Neuronal stem cell (in vitro differentiated cells): Measurements from ENCODE around the gene PLPPR2.
"Not testable (repeated sequence)": the region's sequence is repeated elsewhere in the genome, so short reads cannot be mapped to it uniquely, and the experiment has no call there.

ENCODE experiments used
- DNase-seq: peaks from one replicate; pipeline ENCODE4 v3.0.0-alpha.2; 2013; ENCODE audit warnings: low spot score
- H2AFZ ChIP-seq: one replicate; pipeline ENCODE4 v1.6.1; 2013; ENCODE audit warnings: mild to moderate bottlenecking, low read length, inconsistent platforms
- H2AK5ac ChIP-seq: 2 replicates; pipeline ENCODE4 v1.6.1; 2013; ENCODE audit warnings: low read depth, mild to moderate bottlenecking, inconsistent platforms, low read length, moderate library complexity, mixed read lengths
- H2BK120ac ChIP-seq: 2 replicates; pipeline ENCODE4 v1.6.1; 2013; ENCODE audit warnings: low read depth, mild to moderate bottlenecking, inconsistent platforms, low read length, moderate library complexity, mixed read lengths
- H2BK12ac ChIP-seq: one replicate; pipeline ENCODE4 v1.6.1; 2013; ENCODE audit warnings: low read length, inconsistent platforms
- H2BK15ac ChIP-seq: 2 replicates; pipeline ENCODE4 v1.6.1; 2013; ENCODE audit warnings: mild to moderate bottlenecking, low read length, inconsistent platforms, mixed read lengths
- H2BK5ac ChIP-seq: one replicate; pipeline ENCODE4 v1.6.1; 2013; ENCODE audit warnings: inconsistent platforms, mild to moderate bottlenecking, low read length, moderate library complexity
- H3K14ac ChIP-seq: one replicate; pipeline ENCODE4 v1.6.1; 2013; ENCODE audit warnings: low read length, inconsistent platforms
- H3K18ac ChIP-seq: 2 replicates; pipeline ENCODE4 v1.6.1; 2013; ENCODE audit warnings: low read length, inconsistent platforms
- H3K23ac ChIP-seq: 2 replicates; pipeline ENCODE4 v1.6.1; 2013; ENCODE audit warnings: low read depth, mild to moderate bottlenecking, mixed read lengths, low read length, inconsistent platforms; ENCODE audit not compliant: poor library complexity
- H3K27ac ChIP-seq: replicated peaks from 3 replicates; pipeline ENCODE4 v1.5.1; 2013; ENCODE audit warnings: low read length, inconsistent platforms
- H3K27me3 ChIP-seq, 3 experiments: 2 replicates each; pipeline ENCODE4 v1.6.1; 2013; ENCODE audit warnings: low read length in 3 of 3, mild to moderate bottlenecking in 2 of 3, inconsistent platforms in 1 of 3, low read depth in 1 of 3, mixed read lengths in 1 of 3, moderate library complexity in 1 of 3; ENCODE audit not compliant: control insufficient read depth in 3 of 3, insufficient read depth in 3 of 3
- H3K36me3 ChIP-seq, 2 donors: replicated peaks in 1 of 2; 2 replicates each; pipeline ENCODE4 v1.6.1; 2013; ENCODE audit warnings: low read length in 2 of 2; ENCODE audit not compliant: control insufficient read depth in 2 of 2, insufficient read depth in 2 of 2
- H3K4ac ChIP-seq: 2 replicates; pipeline ENCODE4 v1.6.1; 2013; ENCODE audit warnings: inconsistent platforms, mild to moderate bottlenecking, low read length, moderate library complexity
- H3K4me1 ChIP-seq, 2 donors: 1 replicate in 1 of 2; 2 replicates in 1 of 2; pipeline ENCODE4 v1.6.1; 2013; ENCODE audit warnings: low read length in 2 of 2, low read depth in 1 of 2; ENCODE audit not compliant: control insufficient read depth in 2 of 2, insufficient read depth in 1 of 2
- H3K4me2 ChIP-seq: one replicate; pipeline ENCODE4 v1.6.1; 2013; ENCODE audit warnings: mild to moderate bottlenecking, low read length, inconsistent platforms; ENCODE audit not compliant: insufficient read depth, poor library complexity, severe bottlenecking
- H3K4me3 ChIP-seq, 2 donors: 2 replicates each; pipeline ENCODE4 v1.5.1; 2013; ENCODE audit warnings: low read length in 2 of 2, mild to moderate bottlenecking in 2 of 2, inconsistent platforms in 1 of 2, moderate library complexity in 1 of 2
- H3K79me1 ChIP-seq: one replicate; pipeline ENCODE4 v1.6.1; 2013; ENCODE audit warnings: low read depth, mild to moderate bottlenecking, inconsistent platforms, low read length, moderate library complexity
- H3K9ac ChIP-seq: one replicate; pipeline ENCODE4 v1.6.1; 2013; ENCODE audit warnings: mild to moderate bottlenecking, low read depth, low read length, inconsistent platforms; ENCODE audit not compliant: poor library complexity
- H3K9me3 ChIP-seq, 2 donors: replicated peaks in 1 of 2; 2 replicates each; pipeline versions ENCODE3 to v1.6.1; 2013; ENCODE audit warnings: low read length in 2 of 2, mild to moderate bottlenecking in 2 of 2, inconsistent platforms in 1 of 2, low read depth in 1 of 2, mixed read lengths in 1 of 2, moderate library complexity in 1 of 2; ENCODE audit not compliant: control insufficient read depth in 2 of 2, insufficient read depth in 1 of 2
- H4K8ac ChIP-seq: one replicate; pipeline ENCODE4 v1.6.1; 2013; ENCODE audit warnings: low read depth, mild to moderate bottlenecking, inconsistent platforms, low read length, moderate library complexity
- H4K91ac ChIP-seq: one replicate; pipeline ENCODE4 v1.6.1; 2013; ENCODE audit warnings: low read length, low read depth, mild to moderate bottlenecking, inconsistent platforms; ENCODE audit not compliant: poor library complexity
- WGBS, 2 donors: extraction: QIAGEN DNeasy Blood & Tissue Kit; methylation state at CpG; one replicate each; pipeline ENCODE4 v1.1.7; 2013; ENCODE audit warnings: missing lambda C conversion rate in 2 of 2, mixed read lengths in 1 of 2; ENCODE audit not compliant: insufficient read length in 2 of 2, insufficient replicate concordance in 1 of 2; ENCODE audit errors: extremely low coverage in 2 of 2; 5-methylcytosine and 5-hydroxymethylcytosine counted together

PLPPR2 gene

DNA sequence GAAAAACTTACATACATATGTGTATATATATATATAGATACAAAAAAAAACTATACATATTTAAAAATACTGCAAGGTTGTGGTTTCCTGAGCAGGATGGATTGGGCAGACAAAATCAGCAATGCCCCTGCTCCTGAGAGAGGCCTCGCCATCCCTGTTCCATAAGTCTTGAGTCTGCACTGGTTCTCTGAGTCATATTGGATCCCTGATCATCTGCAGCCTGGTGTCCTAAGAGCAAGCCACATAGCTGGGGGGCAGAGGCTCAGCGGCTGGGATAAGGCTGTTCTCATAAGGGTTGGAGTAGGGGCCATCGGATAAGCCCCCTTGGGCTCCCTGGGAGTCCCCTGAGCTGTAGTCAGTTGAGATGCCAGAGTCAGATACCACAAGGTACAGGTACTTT, 22.5 kb downstream of the PLPPR2 start:
- no peak overlapping the region for H3K27ac ChIP-seq
- H2AFZ ChIP-seq = no peak overlapping the region
- no peak overlapping the region for H3K4me2 ChIP-seq
- H2BK120ac ChIP-seq = no peak overlapping the region
- H3K18ac ChIP-seq = no peak overlapping the region
- H3K36me3 ChIP-seq = peaks cover 0 to 15% of the 10 kb centered on the region in 2 donors
- H3K23ac ChIP-seq = peak overlapping the region; percentile 25
- no peak overlapping the region for H4K8ac ChIP-seq
- no peak overlapping the region for H3K9ac ChIP-seq
- peaks cover 24% of the 10 kb centered on the region in 2 donors for H3K4me1 ChIP-seq
- H3K27me3 ChIP-seq = peaks cover 3 to 9% (median 3%) of the 10 kb centered on the region in 3 experiments
- H4K91ac ChIP-seq = no peak overlapping the region
- H3K4me3 ChIP-seq = no peak overlapping the region
- H3K79me1 ChIP-seq = peaks cover 3% of the 10 kb centered on the region
- no CpG with 5 or more reads among the region's 3 CpGs for WGBS, 2 donors
- DNase-seq = no peak
- H2AK5ac ChIP-seq = peak overlapping the region; percentile 78
- no peak overlapping the region for H2BK5ac ChIP-seq
- no peak overlapping the region for H3K4ac ChIP-seq
- H2BK15ac ChIP-seq = no peak overlapping the region
- H2BK12ac ChIP-seq = no peak overlapping the region
- peaks cover 0 to 1% of the 10 kb centered on the region in 2 donors for H3K9me3 ChIP-seq
- H3K14ac ChIP-seq = peak overlapping the region; percentile 75

GRCh38 chr19:11378319-11379189, 23.3 kb downstream of the PLPPR2 start:
- Histone ChIP-seq H3K14ac (peak overlapping the region; percentile 75), H3K27ac (no peak overlapping the region)
- peak; percentile 39 for DNase-seq

GRCh38 chr19:11379269-11379845, 24.1 kb downstream of the PLPPR2 start:
- H3K9ac ChIP-seq, H2AK5ac ChIP-seq, DNase-seq, H4K91ac ChIP-seq, H3K4me3 ChIP-seq, H3K27ac ChIP-seq, H2BK120ac ChIP-seq, H3K4ac ChIP-seq, H3K9me3 ChIP-seq, H2BK5ac ChIP-seq, H2BK15ac ChIP-seq, H3K18ac ChIP-seq, H2BK12ac ChIP-seq, H3K23ac ChIP-seq, H3K4me2 ChIP-seq, H2AFZ ChIP-seq, H3K79me1 ChIP-seq, H4K8ac ChIP-seq, H3K14ac ChIP-seq: not testable (repeated sequence)
- Histone ChIP-seq H3K27me3 (peaks cover 8 to 22% (median 8%) of the 10 kb centered on the region in 3 experiments), H3K4me1 (peaks cover 14 to 19% of the 10 kb centered on the region in 2 donors), H3K36me3 (peaks cover 0 to 15% of the 10 kb centered on the region in 2 donors)
- no CpG with 5 or more reads among the region's 14 CpGs for WGBS, 2 donors

More at GRCh38 chr19:11378319-11379189, 23.3 kb downstream of the PLPPR2 start:
- Histone ChIP-seq H3K4me3 (no peak overlapping the region), H3K36me3 (peaks cover 0 to 15% of the 10 kb centered on the region in 2 donors), H3K4me2 (no peak overlapping the region), H3K9ac (no peak overlapping the region), H3K79me1 (peaks cover 3% of the 10 kb centered on the region), H3K23ac (peak overlapping the region; percentile 25), H3K4ac (no peak overlapping the region), H3K9me3 (peaks cover 0 to 1% of the 10 kb centered on the region in 2 donors), H3K27me3 (peaks cover 8 to 17% (median 8%) of the 10 kb centered on the region in 3 experiments), H3K18ac (peak overlapping the region; percentile 27), H2BK12ac (no peak overlapping the region), H2AFZ (no peak overlapping the region), H2BK15ac (peak overlapping the region; percentile 68), H4K91ac (no peak overlapping the region), H3K4me1 (peaks cover 21 to 24% of the 10 kb centered on the region in 2 donors), H2AK5ac (peak overlapping the region; percentile 78), H2BK5ac (no peak overlapping the region), H2BK120ac (no peak overlapping the region), H4K8ac (no peak overlapping the region)
- WGBS, 2 donors = no CpG with 5 or more reads among the region's 8 CpGs

DNA sequence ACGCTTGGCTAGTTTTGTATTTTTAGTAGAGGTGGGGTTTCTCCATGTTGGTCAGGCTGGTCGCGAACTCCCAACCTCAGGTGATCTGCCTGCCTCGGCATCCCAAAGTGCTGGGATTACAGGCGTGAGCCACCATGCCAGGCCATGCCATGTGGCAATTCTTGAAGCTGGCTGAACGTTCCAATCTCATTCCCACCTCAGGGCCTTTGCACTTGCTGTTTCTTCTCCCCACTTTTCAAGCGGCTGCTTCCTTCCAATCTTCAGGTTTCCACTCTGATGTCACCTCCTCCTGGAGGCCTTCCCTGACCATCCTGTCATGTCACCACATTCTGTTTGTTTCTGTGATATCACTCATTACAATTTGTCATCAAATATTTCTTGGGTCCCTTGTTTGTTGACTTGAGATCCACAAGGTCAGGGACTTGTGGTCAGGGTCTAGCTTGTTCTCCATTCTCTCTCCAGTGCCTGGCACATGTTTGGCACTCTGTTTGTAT, 24.7 kb downstream of the PLPPR2 start:
- H2BK12ac ChIP-seq = no peak overlapping the region
- H2BK5ac ChIP-seq = no peak overlapping the region
- DNase-seq = no peak
- peaks cover 8 to 22% (median 8%) of the 10 kb centered on the region in 3 experiments for H3K27me3 ChIP-seq
- H3K36me3 ChIP-seq = peaks cover 0 to 15% of the 10 kb centered on the region in 2 donors
- no peak overlapping the region for H3K4me3 ChIP-seq
- H3K23ac ChIP-seq = no peak overlapping the region
- H4K8ac ChIP-seq = no peak overlapping the region
- H3K4me2 ChIP-seq = peak overlapping the region; percentile 89
- no peak overlapping the region for H3K9ac ChIP-seq
- H2BK120ac ChIP-seq = no peak overlapping the region
- no peak overlapping the region for H2AK5ac ChIP-seq
- H2BK15ac ChIP-seq = no peak overlapping the region
- no peak overlapping the region for H2AFZ ChIP-seq
- WGBS, 2 donors = no CpG with 5 or more reads among the region's 7 CpGs
- H3K4me1 ChIP-seq = peaks cover 14 to 20% of the 10 kb centered on the region in 2 donors
- H4K91ac ChIP-seq = no peak overlapping the region
- no peak overlapping the region for H3K4ac ChIP-seq
- H3K9me3 ChIP-seq = peaks cover 0 to 1% of the 10 kb centered on the region in 2 donors
- no peak overlapping the region for H3K18ac ChIP-seq
- no peak overlapping the region for H3K27ac ChIP-seq
- H3K14ac ChIP-seq = no peak overlapping the region
- peaks cover 3% of the 10 kb centered on the region for H3K79me1 ChIP-seq
